PC-9 (cell line): ENCODE measurements around the gene SLC1A4.

Source experiments
- CTCF ChIP-seq: fragments of 200-600 bp; sonication (generic); conservative IDR thresholded peaks from 2 replicates; pipeline ENCODE4 v1.6.1; 2017; ENCODE audit warnings: mixed run types, antibody characterized with exemption, mild to moderate bottlenecking, moderate library complexity
- EZH2 ChIP-seq: fragments of 200-600 bp; sonication (generic); IDR thresholded peaks from 2 replicates; pipeline ENCODE4 v1.8.0; 2017; ENCODE audit warnings: antibody characterized with exemption, low read depth

DNA sequence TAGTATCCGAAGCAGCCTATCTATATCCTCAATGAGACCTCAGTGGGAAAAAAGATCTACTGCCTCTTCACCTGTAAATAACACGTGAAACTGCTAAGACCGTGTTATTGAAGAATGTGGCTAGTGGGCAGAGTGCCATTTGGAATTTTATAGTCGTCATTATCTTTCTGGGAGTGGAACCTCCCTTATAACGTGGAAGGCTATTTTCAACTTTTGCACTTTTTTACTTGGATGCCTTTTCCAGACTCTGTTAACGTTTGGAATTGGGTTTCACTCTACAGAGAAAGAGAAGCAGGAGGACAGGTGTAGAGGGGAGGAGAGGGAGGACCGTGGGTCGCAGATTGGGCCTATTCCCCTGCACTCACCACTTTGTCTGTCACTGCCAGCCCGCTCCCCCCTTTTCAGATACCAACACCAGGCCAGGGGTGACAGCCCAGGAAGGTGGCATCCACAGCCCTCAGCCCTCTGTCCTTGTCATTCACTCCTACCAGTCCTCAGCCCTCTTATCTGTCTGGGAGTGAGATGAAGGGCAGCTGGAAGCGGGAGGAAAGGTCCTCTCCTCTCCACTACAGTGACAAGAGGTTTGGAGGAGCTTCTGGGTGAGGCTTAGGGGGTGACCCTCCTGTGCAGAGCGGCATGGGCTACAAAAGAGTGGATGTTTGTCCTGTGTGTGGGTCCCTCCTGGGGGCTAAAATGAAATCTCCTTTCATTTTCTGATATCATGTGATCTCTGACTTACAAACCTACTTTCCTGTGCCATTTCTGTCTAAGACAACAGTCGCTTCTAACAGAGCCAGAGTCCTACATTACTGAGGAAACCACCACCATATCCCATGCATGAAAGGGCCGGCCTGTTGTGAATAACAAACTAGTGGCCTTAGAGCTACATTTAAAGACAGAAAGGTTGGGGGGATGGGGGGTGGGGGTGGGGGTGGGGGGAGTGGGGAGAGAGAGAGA lies 43.1 kb downstream of the SLC1A4 start:
- TF ChIP-seq CTCF (no peak), EZH2 (no peak)
